Activated T-helper 2 cell treated with anti-CD3 and anti-CD28 coated beads, Interferon-gamma antibody, Interleukin-2, Interleukin-4, amounts not matched to agents 10 μg/mL and 5 μg/mL and 100 μg/mL, durations not matched to agents 14 hours and 24 hours and 36 hours (primary cell): ENCODE measurements around the gene TPBGL. TPM values are rescaled to one million over a fixed set of nuclear protein-coding genes. Genes with fewer than 3 reads are reported as not detected.

Source experiments
- DNase-seq: peaks from one replicate; pipeline ENCODE4 v3.0.0; 2021; ENCODE audit warnings: low spot score
- H3K27ac Mint-ChIP-seq: one replicate; pipeline ENCODE4 v1.8.0; 2021; ENCODE audit warnings: mixed read lengths
- H3K27me3 Mint-ChIP-seq: one replicate; pipeline ENCODE4 v1.8.0; 2021; ENCODE audit warnings: low read depth, mixed read lengths
- H3K36me3 Mint-ChIP-seq: one replicate; pipeline ENCODE4 v1.8.0; 2021; ENCODE audit warnings: low read depth, mixed read lengths
- H3K4me1 Mint-ChIP-seq: one replicate; pipeline ENCODE4 v1.8.0; 2021; ENCODE audit warnings: low read depth, mixed read lengths
- H3K4me3 Mint-ChIP-seq: one replicate; pipeline ENCODE4 v1.8.0; 2021; ENCODE audit warnings: low read depth, mild to moderate bottlenecking, moderate library complexity, mixed read lengths
- H3K9me3 Mint-ChIP-seq: one replicate; pipeline ENCODE4 v1.8.0; 2021; ENCODE audit warnings: mixed read lengths
- intact Hi-C: fragments of 100-400 bp; cut with micrococcal nuclease; formaldehyde crosslinking; loops from one replicate; pipeline ENCODE4 v1.15.1; 2023
- total RNA-seq: library from RNA; stranded (reverse); gene quantifications from 2 replicates; pipeline ENCODE4 v1.2.3, GENCODE V29; 2022

TPBGL gene
- total RNA-seq, 1 donor from 2014 or later: 0.25 TPM

- Mint-ChIP-seq H3K9me3 (no peaks in the 10 kb centered on the region), H3K36me3 (no peaks in the 10 kb centered on the region), H3K4me1 (no peaks in the 10 kb centered on the region), H3K4me3 (no peak overlapping the region), H3K27ac (no peak overlapping the region), H3K27me3 (peaks cover 13% of the 10 kb centered on the region)
- no peak for DNase-seq
- intact Hi-C loops: no loop called here
These were observed 38.8 kb upstream of the TPBGL start for GRCh38 chr11:75201771-75202170.

GRCh38 chr11:75202195-75202594 lies 38.4 kb upstream of the TPBGL start:
- peaks cover 16% of the 10 kb centered on the region for H3K27me3 Mint-ChIP-seq
- no peak overlapping the region for H3K4me3 Mint-ChIP-seq
- intact Hi-C loops: no loop called here
- no peak for DNase-seq
- H3K27ac Mint-ChIP-seq: no peak overlapping the region
- H3K36me3 Mint-ChIP-seq: no peaks in the 10 kb centered on the region
- H3K4me1 Mint-ChIP-seq: no peaks in the 10 kb centered on the region
- H3K9me3 Mint-ChIP-seq: no peaks in the 10 kb centered on the region

GRCh38 chr11:75203138-75203537 lies 37.4 kb upstream of the TPBGL start:
- no peak for DNase-seq
- Mint-ChIP-seq H3K4me3 (no peak overlapping the region), H3K27ac (no peak overlapping the region), H3K36me3 (no peaks in the 10 kb centered on the region), H3K4me1 (no peaks in the 10 kb centered on the region), H3K9me3 (no peaks in the 10 kb centered on the region), H3K27me3 (peaks cover 18% of the 10 kb centered on the region)
- intact Hi-C loops: no loop called here

- DNase-seq: no peak
- H3K4me3 Mint-ChIP-seq: no peak overlapping the region
- peaks cover 18% of the 10 kb centered on the region for H3K27me3 Mint-ChIP-seq
- H3K9me3 Mint-ChIP-seq: no peaks in the 10 kb centered on the region
- H3K36me3 Mint-ChIP-seq: no peaks in the 10 kb centered on the region
- H3K27ac Mint-ChIP-seq: no peak overlapping the region
- intact Hi-C loops: loop anchor here (2.0 kb wide), 1 partner anchor 45 kb away; no protein-coding TSS in a partner anchor
- H3K4me1 Mint-ChIP-seq: no peaks in the 10 kb centered on the region
These were observed 36.9 kb upstream of the TPBGL start for GRCh38 chr11:75203641-75204011.

- Mint-ChIP-seq H3K4me1 (no peaks in the 10 kb centered on the region), H3K4me3 (no peak overlapping the region), H3K36me3 (no peaks in the 10 kb centered on the region), H3K27me3 (peaks cover 16% of the 10 kb centered on the region), H3K9me3 (no peaks in the 10 kb centered on the region), H3K27ac (no peak overlapping the region)
- DNase-seq: no peak
- intact Hi-C loops: loop anchor here (2.0 kb wide), 1 partner anchor 45 kb away; no protein-coding TSS in a partner anchor
These were observed 36.4 kb upstream of the TPBGL start for GRCh38 chr11:75204012-75204674.

- Mint-ChIP-seq H3K36me3 (no peaks in the 10 kb centered on the region), H3K9me3 (no peaks in the 10 kb centered on the region), H3K4me1 (no peaks in the 10 kb centered on the region), H3K27me3 (peaks cover 16% of the 10 kb centered on the region), H3K27ac (no peak overlapping the region), H3K4me3 (no peak overlapping the region)
- DNase-seq: peak; percentile 67
- intact Hi-C loops: loop anchor here (1.0 to 5.0 kb wide), 5 partner anchors 44 to 276 kb away; no protein-coding TSS in a partner anchor
These were observed 35.6 kb upstream of the TPBGL start for GRCh38 chr11:75204685-75205563.

GRCh38 chr11:75205564-75206020 lies 35.0 kb upstream of the TPBGL start:
- intact Hi-C loops: loop anchor here (1.0 to 5.0 kb wide), 5 partner anchors 43 to 276 kb away; no protein-coding TSS in a partner anchor
- Mint-ChIP-seq H3K4me1 (no peaks in the 10 kb centered on the region), H3K36me3 (no peaks in the 10 kb centered on the region), H3K9me3 (no peaks in the 10 kb centered on the region), H3K27me3 (peaks cover 16% of the 10 kb centered on the region), H3K4me3 (no peak overlapping the region), H3K27ac (no peak overlapping the region)
- DNase-seq: no peak

- intact Hi-C loops: loop anchor here (5.0 kb wide), 1 partner anchor 186 kb away; no protein-coding TSS in a partner anchor
- no peaks in the 10 kb centered on the region for H3K9me3 Mint-ChIP-seq
- no peaks in the 10 kb centered on the region for H3K36me3 Mint-ChIP-seq
- H3K4me3 Mint-ChIP-seq: no peak overlapping the region
- H3K27ac Mint-ChIP-seq: no peak overlapping the region
- no peak for DNase-seq
- H3K4me1 Mint-ChIP-seq: no peaks in the 10 kb centered on the region
- peaks cover 9% of the 10 kb centered on the region for H3K27me3 Mint-ChIP-seq
These were observed 32.1 kb upstream of the TPBGL start for GRCh38 chr11:75208446-75208845.

- Mint-ChIP-seq H3K27me3 (peaks cover 7% of the 10 kb centered on the region), H3K9me3 (no peaks in the 10 kb centered on the region), H3K4me1 (peaks cover 3% of the 10 kb centered on the region), H3K4me3 (no peak overlapping the region), H3K36me3 (no peaks in the 10 kb centered on the region), H3K27ac (no peak overlapping the region)
- intact Hi-C loops: no loop called here
- no peak for DNase-seq
These were observed 28.2 kb upstream of the TPBGL start for GRCh38 chr11:75212411-75212810.

- peak; percentile 73 for DNase-seq
- H3K9me3 Mint-ChIP-seq: no peaks in the 10 kb centered on the region
- H3K4me3 Mint-ChIP-seq: no peak overlapping the region
- no peak overlapping the region for H3K27ac Mint-ChIP-seq
- H3K27me3 Mint-ChIP-seq: peaks cover 7% of the 10 kb centered on the region
- peaks cover 3% of the 10 kb centered on the region for H3K4me1 Mint-ChIP-seq
- intact Hi-C loops: loop anchor here (2.0 kb wide), 2 partner anchors 18 to 26 kb away; partner anchors contain the start of gene TPBGL
- H3K36me3 Mint-ChIP-seq: no peaks in the 10 kb centered on the region
These were observed 26.2 kb upstream of the TPBGL start for GRCh38 chr11:75214411-75214821.

- Mint-ChIP-seq H3K36me3 (no peaks in the 10 kb centered on the region), H3K27me3 (peaks cover 7% of the 10 kb centered on the region), H3K4me1 (peaks cover 3% of the 10 kb centered on the region), H3K9me3 (no peaks in the 10 kb centered on the region), H3K4me3 (no peak overlapping the region), H3K27ac (no peak overlapping the region)
- intact Hi-C loops: loop anchor here (2.0 kb wide), 2 partner anchors 18 to 26 kb away; partner anchors contain the start of gene TPBGL
- no peak for DNase-seq
These were observed 25.7 kb upstream of the TPBGL start for GRCh38 chr11:75214843-75215242.

GRCh38 chr11:75219869-75220268 lies 20.7 kb upstream of the TPBGL start:
- Mint-ChIP-seq H3K4me3 (no peak overlapping the region), H3K9me3 (no peaks in the 10 kb centered on the region), H3K27me3 (peaks cover 10% of the 10 kb centered on the region), H3K36me3 (no peaks in the 10 kb centered on the region), H3K4me1 (no peaks in the 10 kb centered on the region), H3K27ac (no peak overlapping the region)
- intact Hi-C loops: no loop called here
- DNase-seq: no peak
